Endothelial cell of umbilical vein (primary cell): ENCODE results near the gene SPINK7.

Experiments used
- CTCF ChIP-seq, 2 donors: IDR thresholded peaks; 1 replicate in 1 of 2; 2 replicates in 1 of 2; pipeline ENCODE4 v1.5.1; 2011; ENCODE audit warnings: low read length in 2 of 2, mild to moderate bottlenecking in 2 of 2, moderate library complexity in 2 of 2, control low read depth in 1 of 2, inconsistent platforms in 1 of 2, low read depth in 1 of 2; ENCODE audit not compliant: insufficient read depth in 1 of 2; ENCODE audit errors: extremely low read depth in 1 of 2
- EZH2 ChIP-seq: IDR thresholded peaks from 2 replicates; pipeline ENCODE4 v1.6.1; 2012; ENCODE audit warnings: borderline replicate concordance, low read depth, mild to moderate bottlenecking, moderate library complexity, low read length, inconsistent platforms; ENCODE audit not compliant: severe bottlenecking
- POLR2A ChIP-seq: IDR thresholded peaks from 2 replicates; pipeline ENCODE4 v1.6.1; 2012; ENCODE audit warnings: low read depth, mild to moderate bottlenecking, control low read depth, low read length

DNA sequence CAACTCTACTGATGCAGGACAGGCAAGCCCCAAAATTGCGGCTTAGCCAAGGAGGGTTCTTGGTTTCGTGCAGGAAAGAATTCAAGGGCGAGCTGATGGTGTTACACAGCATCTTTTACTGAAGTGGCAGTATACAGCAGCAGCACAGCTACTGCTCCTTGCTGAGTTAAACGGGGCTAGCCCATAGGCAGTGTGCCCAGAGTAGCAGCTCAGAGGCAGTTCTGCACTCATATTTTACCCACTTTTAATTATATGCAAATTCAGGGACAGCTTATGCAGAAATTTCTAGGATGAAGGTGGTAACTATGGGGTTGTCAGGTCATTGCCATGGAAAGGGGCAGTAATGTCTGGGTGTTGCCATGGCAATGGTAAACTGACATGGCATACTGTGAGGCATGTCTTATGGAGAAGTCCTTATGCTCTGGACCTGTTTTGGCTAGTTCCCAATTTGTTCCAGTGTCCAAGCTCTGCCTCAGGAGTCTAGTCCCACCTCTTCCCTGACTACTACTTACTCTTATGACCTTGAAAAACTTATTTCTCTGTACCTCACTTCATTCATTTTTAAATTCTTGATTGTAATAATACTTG is 21.1 kb downstream of the SPINK7 start:
- TF ChIP-seq CTCF (IDR thresholded peaks at IDR 0.05; ENCODE audit: extremely low read depth in 1 of 2, insufficient read depth in 1 of 2, low read depth in 1 of 2, low read length in 2 of 2) (no peak), POLR2A (no peak), EZH2 (no peak)
